CD1c-positive myeloid dendritic cell (primary cell): Measurements from ENCODE around the gene SPINK1.
A peak's percentile ranks its signal among the peaks of the same experiment; 100 is the strongest.

ENCODE experiments used
- DNase-seq: peaks from one replicate; pipeline ENCODE4 v3.0.0-alpha.2; 2016; ENCODE audit errors: extremely low spot score

SPINK1 gene

DNA sequence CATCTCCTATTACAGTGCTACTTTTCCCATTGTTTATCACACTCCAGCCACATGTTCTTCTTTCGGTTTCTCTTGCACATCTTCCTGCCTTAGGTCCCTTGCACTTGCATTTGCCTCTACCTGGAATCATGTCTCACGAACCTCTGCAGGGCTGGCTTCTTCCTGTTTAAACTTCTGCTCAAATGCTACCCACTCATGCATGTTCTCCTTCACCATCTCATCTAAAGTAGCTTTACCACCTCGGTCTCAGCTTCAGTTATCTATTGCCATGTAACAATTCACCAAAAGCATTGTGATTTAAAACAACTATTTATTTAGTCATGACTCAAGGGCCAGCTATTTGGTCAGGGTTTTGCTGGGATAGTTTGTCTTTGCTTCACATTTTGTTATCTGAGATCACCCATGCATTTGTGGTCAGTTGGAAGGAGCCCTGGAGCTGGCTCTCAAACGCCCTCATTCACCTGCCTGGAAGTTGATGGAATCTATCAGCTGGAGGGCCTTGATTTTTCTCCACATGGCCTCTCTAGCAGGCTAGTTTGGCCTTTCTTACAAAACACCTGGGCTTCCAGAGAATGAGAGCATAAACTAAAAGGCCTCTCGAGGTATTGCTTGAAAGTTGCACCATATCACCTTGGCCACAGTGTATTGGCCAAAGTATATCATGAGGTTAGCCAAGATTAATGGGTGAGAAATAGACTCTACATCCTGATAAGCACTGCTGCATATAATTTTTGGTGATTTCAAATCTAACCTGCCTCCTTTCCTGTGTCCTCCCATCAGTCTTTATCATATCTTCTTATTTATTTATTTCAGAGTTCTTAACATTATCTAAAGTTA is 21.4 kb downstream of the SPINK1 start:
- DNase-seq = no peak

DNA sequence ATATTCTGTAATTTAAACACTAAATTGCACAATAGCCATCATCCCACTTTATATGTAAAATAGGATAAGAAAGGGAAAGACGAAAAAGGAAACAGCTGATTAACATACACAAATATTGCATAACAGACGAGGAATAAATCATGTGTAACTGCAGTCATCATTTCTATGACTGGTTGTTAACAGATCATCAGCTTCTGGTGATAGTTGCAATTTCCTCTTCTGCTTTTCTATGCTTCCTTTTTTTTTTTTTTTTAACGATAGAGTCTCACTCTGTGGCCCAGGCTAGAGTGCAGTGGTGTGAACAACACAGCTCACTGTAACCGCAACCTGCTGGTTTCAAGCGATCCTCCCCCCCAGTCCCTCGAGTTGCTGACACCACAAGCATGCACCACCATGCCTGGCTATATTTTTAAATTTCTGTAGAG is 26.4 kb downstream of the SPINK1 start:
- DNase-seq = peak; percentile 94

DNA sequence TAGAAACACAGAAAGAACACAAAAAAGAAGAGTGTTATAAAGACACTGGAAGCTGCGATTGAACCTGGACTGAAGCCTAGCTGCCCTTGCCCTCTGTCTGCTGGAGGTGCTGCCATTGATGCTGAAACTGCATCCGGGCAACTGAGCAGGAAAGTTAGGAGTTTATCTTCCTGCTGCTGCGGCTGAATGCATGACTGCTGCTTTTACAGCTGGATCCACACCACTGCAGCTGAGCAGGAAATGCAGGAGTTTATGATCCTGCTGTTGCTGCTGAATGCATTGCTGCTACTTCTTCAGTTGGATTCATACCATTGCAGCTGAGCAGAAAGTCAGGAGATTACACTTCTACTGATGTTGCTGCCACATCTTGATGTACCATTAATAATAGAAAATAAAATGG is 27.1 kb downstream of the SPINK1 start:
- no peak for DNase-seq

DNA sequence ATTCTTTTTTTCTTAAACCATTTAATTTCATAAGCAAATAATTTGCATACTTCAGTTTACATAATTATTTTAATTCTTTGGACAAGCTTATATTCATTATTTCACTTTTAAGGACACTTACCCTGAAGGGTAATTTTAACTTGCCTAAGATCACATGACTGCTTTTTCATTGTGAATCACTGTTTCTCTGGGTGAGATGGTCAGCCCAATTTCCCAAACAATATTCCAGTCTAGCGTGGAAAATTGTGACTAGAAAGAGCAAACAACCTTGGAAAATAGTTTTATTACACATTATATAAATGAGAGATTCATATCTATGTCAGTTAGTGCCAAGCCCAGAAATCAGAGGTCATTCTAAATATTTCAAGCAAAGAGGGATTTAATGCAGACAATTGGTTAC is 27.5 kb downstream of the SPINK1 start:
- DNase-seq = peak; percentile 17

DNA sequence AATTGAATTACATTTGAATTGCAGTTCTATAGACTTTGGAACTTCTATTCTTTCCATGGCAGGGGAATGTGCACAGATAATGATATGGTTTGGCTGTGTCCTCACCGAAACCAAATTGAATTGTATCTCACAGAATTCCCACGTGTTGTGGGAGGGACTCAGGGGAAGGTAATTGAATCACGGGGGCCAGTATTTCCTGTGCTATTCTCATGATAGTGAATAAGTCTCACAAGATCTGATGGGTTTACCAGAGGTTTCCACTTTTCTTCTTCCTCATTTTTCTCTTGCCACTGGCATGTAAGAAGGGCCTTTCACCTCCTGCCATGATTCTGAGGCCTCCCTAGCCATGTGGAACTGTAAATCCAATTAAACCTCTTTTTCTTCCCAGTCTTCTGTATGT is 28.3 kb downstream of the SPINK1 start:
- peak; percentile 83 for DNase-seq

DNA sequence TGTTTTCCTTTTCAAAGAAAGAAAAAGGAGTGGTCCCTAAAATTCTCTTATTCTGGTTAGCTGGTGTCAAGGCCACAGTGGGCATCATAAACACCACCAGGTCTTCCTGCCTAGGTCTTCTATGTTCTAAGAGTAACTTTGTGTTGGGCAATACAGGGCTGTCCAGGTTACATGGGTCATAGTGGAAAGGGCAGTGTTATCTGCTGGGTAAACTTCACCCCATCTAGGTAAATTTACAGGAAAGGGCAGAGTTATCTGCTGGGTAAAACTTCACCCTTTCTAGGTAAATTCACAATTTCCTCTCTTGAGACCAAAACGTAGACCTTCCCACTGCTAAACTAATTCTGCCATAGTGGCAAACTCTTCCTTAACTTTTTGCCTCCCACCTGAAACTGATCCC is 30.0 kb downstream of the SPINK1 start:
- no peak for DNase-seq

DNA sequence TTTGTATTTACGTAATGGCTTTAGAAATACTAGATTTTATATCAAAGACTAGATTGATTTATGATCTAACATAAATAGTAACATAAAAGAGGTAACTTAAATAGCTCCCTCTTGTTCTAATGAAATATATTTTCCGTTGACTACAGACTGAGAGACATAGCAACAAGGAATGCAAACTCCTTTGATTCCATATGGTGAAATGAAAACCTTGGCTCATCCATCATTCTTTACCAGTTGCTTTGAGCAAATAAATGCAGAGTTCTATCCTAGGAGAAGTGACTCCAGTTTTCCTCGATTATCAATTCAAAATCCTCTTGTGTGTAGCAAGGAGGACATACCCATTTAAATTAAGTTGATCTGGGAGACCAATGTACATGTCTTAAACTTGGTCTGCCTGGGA is 31.0 kb downstream of the SPINK1 start:
- DNase-seq = no peak

DNA sequence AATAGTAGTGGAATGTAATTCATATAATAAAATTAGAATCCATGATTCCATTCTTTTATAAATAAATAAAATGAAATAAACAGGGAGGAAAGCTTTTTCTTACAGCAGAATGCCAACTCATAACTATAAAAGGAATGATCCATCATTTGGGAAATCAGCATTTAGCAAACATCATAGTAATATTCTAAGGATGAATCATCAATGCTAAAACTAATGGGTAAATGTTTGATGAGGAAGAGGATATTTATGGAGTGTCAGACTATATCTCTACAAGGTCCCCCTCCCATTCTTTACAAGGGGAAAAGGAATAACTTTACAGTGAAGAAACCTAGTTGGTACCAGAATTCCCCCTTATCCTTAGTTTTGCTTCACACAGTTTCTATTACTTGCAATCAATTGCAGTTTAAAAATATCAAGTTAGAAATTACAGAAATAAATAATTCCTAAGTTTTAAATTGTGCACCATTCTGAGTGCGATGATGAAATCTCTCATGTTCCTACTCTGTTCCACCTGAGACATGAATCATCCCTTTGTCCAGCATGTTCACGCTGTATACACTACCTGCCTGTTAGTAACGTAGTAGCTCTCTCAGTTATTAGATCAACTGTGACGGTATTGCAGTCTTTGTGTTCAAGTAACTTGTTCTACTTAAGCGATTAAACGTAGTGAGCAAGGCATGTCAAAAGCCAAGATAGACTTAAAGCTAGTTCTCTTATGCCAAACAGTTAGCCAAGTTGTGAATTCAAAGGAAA is 34.7 kb downstream of the SPINK1 start:
- DNase-seq = no peak

DNA sequence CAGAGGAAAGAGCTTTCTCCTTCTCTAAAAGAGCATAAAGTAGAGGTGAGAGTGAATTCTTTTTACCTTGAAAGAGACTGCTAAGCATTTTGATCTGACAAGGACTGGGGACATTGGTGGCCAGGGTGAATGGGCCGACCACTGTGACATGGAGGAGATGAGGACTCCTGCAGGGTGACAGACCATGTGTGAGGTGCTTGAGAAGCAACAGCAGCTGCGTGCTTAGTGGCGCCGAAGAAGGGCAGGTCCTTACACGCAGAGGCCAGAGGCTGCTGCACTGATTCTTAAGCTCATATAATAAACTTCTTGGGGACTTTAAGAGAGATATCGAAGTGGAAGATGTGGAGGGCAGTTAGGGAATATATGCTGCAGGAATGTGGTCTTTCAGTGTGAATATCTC is 40.3 kb downstream of the SPINK1 start:
- DNase-seq = no peak

DNA sequence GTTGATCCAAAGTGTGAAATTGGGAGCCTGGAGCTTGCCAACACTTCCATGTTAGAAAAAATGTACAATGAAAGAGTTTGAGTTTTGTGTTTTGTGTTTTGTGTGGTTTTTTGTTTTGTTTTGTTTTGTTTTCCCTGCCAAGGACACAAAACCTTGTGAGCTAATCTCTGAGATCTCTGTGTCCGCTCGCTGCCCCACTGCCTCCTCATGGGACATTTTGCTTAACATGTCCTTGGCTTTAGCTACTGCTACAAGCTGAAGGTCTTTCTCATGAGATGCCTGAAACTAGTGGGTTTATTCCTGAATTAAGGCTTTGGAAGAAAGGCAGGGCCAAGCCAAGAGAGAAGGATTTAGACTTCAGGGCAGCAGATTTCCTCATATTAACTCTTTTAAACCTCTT is 41.7 kb downstream of the SPINK1 start:
- DNase-seq = no peak

DNA sequence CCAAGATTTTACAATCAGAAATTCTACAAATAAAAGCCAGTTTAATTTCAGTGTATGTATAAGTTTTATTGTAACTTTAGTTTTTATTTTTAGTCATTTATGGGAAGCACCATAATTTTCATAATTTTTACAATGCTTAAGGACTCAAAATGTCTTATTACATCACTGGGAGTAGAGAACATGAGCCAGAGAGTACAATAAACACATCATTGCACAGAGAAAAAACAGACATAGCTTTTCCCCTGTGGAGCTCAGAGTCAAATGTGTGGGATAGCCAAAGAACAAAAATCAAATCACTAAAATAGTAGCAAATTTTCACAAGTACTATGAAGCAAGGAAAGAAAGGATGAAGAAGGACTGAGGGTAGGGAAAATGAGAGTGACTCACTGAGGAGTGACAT is 43.4 kb downstream of the SPINK1 start:
- no peak for DNase-seq

DNA sequence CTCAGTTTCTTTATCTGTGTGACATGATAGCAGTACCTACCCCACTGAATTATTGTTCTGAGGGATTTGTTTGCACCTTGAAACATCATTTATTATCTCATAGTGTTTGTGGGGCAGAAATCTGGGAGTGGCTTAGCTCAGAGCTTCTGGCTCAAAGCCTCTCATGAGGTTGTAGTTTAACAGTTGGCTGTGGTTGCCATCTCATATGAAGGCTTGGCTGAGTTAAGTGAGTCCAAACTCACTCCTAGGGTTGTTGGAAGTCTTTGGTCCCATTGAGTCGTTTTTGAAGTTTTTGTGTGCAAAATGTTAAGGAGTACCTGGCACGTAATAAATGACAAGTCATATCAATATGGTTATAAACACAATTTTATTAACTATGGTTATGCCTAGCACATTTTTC is 45.3 kb downstream of the SPINK1 start:
- DNase-seq = no peak

DNA sequence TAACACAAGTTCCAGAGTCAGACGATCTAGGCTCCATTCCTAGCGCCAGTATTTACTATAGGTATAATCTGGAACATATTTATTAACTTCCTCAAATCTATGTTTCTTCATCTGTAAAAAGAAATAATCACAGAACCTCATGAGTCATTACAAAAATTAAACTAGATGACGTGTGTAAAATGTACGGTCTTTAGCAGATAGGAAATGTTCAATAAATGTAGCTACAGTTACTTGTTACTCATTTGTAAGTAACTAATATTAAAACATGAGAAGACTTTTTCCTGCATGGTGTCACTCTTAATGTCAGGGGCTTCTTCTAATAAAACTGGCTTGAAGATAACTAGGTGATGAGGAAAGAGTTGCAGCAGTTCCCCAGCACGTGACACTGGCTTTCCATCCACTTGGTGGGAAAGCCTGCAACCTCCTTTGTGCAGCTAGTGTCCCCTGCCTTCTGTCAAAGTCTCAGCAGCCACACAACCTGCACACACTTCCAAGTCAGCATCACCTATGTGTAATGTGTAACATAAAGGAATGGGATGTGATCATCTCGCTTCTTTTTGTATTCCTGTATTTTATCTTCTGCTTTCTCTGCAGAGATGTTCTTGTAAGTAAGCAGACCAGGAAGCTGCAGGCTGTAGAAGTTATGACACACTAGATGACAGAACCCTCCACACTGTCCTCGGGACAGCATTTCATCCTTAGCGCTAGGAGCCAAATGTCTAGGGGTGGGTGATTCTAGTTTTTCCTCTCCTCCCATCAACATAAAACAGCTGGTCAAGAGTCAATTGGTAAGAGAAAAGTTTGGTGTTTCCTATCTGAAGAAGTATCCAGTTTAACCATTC is 47.1 kb downstream of the SPINK1 start:
- peak; percentile 46 for DNase-seq

DNA sequence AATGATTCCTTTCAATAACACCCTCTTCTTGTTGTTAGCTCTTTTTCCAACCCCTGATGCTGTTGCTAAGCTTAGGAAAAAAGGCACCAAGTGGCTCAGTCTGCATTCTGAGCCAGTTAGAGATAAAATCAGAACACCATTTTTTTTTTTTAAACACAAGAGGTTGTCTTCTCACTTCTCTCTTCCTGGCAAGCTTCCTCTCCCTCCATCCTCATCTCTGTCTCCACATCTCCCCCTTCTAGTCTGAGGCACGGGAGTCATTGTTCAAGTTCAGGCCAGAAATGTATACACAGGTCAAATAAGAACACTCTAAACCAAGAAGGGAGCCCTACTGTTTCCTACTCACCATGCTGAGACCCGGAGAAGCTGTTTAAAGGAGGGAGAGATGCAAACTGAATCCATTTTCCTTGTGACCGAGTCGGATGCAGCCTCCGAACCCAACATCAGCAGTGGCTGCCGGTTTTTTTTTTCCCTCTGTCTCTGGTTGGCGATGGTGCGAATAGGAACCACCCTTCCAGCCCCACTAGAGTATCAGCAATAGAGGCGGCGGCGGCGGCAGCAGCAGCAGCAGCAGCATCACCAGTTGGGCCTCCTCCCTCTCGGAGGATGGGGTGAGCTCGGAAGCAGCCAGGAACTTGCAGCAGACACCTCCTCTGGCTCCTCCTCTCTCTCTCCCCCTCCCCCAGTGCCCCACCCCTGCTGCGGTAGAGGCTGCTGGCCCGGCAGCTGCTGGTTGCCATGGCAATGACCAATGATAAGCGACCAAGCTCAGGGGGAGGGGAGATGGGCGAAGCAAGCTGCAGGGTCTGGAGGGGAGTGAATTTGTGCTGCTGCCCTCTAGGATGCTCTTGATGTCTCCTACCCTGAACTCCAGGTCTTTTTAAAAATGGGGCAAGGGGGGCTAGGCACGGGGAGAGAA is 49.1 kb downstream of the SPINK1 start, which contains the start of gene JAKMIP2:
JAKMIP2 (minus strand) TSS at position 619 of the 919 bp plus-strand sequence. CDS start 110,922 bp downstream, outside the sequence.
- DNase-seq = peak; percentile 68

DNA sequence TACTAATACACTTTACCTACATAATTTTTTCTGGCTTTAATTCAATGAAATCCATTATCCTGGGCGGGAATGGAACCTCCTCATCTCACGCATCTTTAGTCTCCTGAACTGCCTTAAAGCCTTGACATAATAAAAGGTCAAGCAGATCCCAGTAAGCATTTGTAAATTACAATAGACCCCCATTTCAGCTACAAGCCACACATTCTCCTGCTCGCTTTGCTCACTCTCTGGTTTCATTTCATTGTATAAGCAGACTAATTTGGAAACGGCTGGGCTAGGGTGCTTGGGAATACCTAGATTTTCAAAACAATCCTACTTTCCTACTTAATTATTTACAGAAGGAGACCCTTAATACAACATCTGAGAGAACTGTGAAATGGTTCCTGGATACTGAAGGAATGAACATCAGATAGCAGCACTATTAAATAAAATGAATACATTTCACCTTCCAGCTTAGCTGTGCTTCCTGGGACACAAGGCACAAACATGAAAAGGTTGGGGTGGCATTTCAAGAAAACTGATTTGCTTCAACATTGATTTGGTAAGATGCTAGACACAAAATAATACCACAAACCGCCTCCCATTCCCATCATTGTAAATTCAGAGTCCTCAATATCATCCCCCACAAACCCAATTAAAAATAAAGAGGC is 50.4 kb downstream of the SPINK1 start:
- DNase-seq = no peak

DNA sequence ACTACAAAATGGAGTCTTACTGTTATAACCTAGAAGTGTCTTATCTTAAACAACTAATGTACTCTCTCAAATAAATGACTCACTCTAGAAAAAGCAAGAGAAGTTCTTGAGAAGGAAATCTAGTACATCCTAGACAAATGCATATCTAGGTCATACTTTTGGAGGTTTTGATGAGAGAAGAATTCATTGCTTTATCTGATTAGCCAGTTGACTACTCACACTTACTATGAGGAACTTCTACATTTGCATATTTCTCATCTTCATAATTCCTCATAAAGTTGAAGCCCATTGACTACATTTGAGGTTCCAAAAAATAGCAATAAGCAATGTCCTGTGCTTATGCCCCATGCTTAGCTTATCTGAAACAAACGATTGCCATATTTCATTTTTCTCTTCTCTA is 51.8 kb downstream of the SPINK1 start:
- DNase-seq = no peak

DNA sequence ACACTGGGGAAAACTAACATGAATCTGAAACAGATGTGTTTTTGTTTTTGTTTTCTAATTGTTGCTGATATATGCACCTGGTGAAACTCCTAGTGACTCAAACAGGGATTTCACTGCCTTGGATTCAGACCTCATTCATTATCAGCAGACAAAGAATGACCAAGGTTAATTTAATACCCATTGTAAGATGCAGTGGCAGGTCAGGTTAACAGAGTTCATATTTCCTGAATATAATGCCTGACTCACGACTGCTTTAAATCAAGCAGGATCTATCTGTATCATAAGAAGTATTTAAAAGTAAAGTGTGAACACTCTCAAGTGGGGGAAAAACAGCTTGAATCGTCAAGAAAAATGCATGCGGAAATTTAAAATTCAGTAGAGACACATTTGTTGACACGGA is 54.5 kb downstream of the SPINK1 start:
- no peak for DNase-seq
